ENCODE results near the gene DIS3L2.
"Not testable (repeated sequence)": the region's sequence is repeated elsewhere in the genome, so short reads cannot be mapped to it uniquely, and the experiment has no call there.

DIS3L2 gene

DNA sequence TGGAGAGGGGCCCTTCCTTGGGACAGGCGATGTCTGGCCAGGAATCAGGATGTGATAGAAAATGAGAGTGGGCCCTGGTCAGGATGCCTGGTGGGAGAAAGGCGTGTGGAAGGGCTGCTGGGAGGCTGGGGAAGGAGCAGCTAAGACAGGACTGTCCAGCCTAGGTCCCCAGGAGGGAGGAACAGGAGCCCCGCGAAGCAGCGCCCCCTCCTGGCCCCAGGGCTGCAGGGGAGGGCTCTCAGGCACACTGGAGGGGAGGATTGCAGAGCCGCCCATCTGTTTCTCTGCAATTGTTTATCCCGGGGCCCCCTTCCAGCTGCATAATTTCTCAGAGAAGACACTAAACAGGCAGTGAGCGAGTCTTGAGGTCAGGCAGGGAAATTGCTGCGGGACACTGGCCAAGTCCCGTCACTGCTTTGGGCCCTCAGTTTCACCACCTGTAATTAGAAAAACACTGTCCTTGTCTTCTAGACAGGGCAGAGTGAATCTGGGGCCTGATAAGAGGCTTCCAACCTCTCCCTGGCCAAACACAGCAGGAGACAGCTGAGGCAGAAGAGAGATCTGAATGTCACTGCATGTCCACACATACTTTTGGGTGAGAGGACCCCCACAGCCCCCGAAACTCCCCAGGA is 31.4 kb upstream of the DIS3L2 start:
- no peak for DNase-seq

DNA sequence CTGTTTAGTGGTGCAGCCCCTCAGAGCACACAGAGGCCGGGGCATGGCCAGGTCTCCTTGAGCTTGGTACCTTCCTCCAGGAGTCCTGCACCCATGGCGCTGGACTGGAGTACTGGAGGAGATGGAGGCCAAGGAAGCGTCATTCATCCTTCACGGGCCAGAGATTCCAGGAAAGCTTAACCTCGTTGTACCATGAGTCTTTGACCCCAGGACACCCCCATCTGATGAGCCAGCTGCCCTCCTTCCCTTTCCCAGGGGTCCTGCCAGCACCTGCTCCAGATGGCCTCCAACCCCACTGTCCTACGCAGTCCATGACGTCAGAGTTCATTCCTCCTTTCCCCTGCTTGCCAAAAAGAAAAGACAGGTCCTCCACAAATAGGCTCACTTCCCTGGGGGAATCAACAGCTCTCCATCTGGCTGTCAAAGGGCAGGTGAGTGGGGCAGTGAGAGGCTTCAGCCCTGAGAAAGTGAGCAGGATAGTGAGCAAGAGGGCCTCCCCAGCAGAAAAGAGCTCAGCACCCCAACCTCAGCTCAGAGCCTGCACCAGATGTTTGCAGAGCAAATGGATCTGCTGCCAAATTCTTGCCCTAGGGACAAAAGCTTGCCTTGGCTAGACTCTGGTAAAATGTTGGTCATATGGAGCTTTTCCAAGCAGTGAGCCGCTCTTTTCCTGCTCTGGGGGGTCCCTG is 30.8 kb upstream of the DIS3L2 start:
- DNase-seq, result no peak

DNA sequence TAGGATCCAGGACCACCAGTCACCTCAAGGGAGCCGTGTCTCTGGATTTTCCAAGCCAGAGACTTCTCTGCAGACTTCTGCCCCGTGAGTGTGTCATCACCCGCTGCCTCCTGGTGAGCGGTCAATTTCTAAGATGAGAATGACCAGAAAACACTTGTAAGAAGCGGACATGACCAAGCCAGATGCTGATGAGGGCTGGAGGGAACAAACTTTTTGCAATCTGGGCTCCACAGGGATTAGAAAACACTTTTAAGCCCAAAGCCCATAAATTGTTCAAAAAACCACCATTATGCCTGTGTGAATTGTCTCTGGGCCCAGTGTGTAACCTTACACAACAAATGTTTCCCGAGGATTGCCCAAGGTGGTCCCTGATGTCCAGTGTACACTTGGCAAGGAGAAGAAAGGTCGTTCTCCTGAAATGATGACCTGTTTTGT is 30.0 kb upstream of the DIS3L2 start:
- no peak for DNase-seq

DNA sequence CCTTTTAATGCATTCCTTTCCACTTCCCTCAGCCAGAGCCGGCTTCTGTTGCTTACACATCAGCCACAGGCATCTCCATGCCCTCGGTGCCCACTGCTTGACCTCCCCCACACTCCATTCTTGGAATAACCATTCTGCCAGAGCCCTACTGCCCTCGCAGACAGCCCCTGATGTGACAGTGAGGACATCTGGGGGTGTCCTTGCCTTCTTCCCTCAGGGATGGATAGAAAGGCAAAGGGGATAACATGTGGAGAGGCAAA is 28.9 kb upstream of the DIS3L2 start:
- DNase-seq, result no peak

- no peak for DNase-seq
Observed at GRCh38 chr2:231932985-231933915, 28.3 kb upstream of the DIS3L2 start.

DNA sequence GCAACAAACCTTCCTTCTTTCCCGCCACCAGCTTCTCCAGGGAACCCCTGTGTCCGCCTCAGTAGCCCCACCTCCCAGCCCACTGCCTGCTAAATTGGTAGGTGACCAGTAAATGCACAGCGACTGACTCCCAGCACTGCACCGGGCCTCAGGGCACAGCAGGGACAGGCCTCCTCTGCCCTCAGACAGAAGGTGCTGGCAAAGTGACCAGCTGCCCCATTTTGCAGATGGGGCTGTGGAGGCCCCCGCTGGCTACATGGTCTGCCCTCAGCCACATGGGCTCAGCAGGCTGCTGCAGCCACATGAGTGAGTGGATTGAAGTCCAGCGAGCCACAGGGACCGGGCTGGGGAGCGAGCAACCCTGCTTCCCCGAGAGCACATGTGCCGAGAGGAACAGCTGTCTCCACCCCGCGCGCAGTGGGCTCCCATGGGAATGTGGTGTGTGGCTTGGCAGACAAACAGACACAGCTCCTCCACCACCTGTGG is 27.6 kb upstream of the DIS3L2 start:
- no peak for DNase-seq

DNA sequence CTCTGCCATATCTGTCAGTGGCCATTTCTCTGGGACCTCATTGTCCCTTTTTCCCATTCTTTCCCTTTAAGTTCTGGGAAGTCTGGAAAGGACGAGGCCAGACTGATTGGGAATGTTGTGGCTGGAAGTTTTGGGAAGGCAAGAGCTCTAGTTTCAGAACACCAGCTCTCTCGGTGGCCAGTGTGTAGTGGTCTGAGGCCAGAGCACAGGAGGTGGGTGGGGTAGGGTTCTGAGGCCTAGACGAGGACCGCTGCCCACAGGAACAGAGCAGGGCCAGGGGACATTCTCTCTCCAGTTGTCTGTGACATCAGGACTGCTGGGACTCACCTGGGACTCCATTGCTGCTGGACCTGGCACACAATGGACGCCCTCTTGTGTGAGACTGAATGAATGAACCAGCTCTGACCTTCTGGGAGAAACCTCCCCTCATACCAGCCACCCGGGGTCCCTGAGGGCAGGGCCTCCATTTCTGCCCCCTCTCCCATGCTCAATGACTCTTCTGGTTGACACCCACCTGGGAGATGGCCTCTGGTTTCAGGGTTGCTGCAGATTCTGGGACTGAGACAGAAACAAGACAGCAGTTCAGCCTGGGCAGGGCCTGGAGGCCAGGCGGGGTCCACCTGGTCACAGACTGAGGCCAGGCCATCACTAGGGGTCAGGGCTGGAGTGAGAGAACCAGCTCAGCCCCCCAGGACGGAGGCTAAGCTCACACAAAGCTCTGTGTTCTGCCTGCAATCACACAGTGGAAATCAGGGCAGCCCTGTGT is 26.9 kb upstream of the DIS3L2 start:
- no peak for DNase-seq

GRCh38 chr2:231935207-231935524 is 26.3 kb upstream of the DIS3L2 start:
- no peak for DNase-seq

- DNase-seq, result no peak
Observed at GRCh38 chr2:231935815-231936214, 25.7 kb upstream of the DIS3L2 start.

- no peak for DNase-seq
Observed at GRCh38 chr2:231936491-231936890, 25.0 kb upstream of the DIS3L2 start.

DNA sequence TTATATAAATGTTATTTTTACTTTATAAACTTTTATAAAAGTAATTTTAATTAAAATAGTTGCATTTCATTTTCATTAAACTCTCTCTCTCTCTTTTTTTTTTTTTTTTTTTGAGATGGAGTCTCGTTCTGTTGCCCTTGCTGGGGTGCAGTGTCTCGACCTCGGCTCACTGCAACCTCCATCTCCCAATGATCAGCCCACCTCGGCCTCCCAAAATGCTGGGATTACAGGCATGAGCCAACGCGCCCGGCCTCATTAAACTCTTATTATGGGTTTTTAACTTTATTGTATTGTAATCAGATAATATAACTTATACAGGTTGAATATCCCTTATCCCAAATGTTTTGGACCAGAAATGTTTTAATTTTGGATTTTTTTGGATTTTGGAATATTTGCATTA is 24.5 kb upstream of the DIS3L2 start:
- DNase-seq, result no peak

DNA sequence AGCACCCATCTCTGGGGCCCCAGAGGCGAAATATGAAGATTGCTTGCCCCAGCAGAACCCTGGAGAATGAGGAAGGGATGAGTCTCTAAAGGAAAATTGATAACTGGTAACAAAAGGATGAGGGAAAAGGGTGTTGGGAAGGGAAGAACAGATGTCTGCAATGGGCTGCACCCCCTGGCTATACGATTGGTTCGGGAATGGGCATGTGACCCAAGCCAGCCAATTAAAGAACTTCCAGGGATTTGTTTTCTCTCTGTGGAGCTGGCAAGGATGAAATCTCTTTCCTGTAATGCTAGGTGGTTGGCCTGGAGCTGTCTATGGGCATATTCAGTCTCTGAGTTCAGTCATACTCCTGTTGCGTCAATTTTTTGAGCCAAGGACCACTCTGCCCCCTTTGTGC is 22.5 kb upstream of the DIS3L2 start:
- DNase-seq, result no peak

DNA sequence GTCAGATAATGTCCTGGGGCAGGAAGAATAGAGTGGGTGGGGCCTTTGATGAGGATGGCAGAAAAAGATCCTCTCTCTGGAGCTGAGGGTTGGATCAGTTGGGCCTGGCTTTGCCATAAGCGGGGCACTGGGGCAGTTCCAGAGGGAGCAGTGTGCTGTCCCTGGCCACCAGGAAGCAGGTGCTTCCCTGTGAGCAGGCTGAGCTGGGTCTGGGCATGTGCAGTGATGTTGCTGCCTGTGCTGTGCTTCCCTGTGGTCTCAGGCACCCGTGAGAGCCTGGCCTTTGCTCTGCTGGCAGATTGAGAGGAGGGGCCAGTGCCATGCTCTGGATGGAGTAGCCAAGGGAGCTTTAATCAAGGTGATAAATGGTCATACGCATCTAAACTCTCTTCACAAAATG is 20.7 kb upstream of the DIS3L2 start:
- no peak for DNase-seq

DNA sequence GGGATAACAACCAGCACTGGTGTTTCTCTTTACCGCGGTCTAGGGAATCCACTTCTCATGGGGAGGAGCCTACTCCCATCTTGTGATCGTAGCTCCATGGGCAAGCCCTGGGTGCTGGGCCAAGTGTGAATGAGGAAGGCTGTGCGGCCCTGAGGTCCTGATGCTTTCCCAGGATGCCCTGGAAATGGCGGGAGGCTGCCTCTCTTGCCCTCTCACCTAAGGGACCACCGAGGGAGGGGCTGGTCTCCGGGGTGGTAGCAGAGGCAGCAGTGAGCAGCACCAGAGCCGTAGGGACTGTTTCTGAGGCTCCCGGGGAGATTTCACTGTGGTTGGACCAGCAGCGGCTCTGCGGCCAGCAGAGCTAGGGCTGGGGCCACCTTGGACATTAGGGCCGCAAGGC is 19.8 kb upstream of the DIS3L2 start:
- no peak for DNase-seq

DNA sequence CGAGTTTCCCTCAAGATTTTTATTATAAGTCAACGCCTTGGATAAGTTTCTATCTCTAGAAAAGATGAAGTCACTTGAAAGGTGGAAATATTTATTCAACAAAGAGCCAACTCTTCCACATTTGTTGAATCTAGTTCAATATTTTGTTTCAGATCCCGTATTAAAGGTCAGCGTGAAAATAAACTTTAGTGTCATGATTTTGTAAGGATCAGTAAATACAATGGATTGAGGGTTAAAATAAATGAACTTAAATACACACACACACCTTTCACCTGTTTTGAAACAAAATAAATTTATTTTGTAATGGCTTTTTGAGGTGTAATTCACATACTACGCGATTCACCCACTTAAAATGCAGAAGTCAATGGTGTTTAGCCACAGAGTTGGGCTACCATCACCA is 19.3 kb upstream of the DIS3L2 start:
- no peak for DNase-seq

GRCh38 chr2:231946241-231946814 is 15.2 kb upstream of the DIS3L2 start:
- no peak for DNase-seq

GRCh38 chr2:231947112-231947511 is 14.4 kb upstream of the DIS3L2 start:
- not testable (repeated sequence) for DNase-seq

DNA sequence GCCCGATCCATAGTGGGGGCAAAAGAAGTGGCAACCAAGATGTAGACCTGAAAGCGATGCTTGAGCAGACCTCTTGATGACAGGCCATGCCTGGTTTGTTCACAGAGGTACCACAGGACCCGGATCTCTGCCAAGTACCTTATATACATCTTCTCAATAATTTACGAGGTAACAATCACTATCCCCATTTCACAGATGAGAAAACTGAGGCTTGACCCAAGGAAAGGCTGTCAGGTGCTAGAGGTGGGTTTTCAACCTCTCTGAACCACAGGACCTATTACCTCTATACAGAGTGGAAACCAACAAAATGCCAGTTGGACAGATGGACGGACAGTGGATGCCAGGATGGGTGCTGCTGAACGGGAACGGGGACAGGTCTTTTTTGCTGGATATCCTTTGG is 13.8 kb upstream of the DIS3L2 start:
- no peak for DNase-seq

DNA sequence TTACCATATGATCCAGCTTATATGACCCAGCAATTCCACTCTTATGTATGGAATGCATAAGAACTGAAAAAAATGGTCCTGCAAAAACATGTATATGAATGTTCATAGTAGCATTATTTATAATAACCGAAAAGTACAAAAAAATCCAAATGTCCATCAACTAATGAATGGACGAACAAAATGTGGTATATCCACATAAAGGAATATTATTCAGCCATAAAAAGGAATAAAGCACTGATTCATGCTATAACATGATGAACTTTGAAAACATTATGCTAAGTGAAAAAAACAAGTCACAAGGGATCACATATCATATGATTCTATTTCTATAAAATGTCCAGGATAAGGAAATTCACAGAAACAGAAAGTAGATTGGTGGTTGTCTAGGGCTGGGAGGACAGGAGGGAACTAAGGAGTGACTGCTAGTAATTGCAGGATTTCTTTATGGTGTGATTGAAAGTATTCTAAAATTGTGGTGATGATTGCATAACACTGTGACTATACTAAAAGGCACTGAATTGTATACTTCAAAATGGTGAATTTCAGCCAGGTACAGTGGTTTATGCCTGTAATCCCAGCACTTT is 10.0 kb upstream of the DIS3L2 start:
- DNase-seq, result no peak

DNA sequence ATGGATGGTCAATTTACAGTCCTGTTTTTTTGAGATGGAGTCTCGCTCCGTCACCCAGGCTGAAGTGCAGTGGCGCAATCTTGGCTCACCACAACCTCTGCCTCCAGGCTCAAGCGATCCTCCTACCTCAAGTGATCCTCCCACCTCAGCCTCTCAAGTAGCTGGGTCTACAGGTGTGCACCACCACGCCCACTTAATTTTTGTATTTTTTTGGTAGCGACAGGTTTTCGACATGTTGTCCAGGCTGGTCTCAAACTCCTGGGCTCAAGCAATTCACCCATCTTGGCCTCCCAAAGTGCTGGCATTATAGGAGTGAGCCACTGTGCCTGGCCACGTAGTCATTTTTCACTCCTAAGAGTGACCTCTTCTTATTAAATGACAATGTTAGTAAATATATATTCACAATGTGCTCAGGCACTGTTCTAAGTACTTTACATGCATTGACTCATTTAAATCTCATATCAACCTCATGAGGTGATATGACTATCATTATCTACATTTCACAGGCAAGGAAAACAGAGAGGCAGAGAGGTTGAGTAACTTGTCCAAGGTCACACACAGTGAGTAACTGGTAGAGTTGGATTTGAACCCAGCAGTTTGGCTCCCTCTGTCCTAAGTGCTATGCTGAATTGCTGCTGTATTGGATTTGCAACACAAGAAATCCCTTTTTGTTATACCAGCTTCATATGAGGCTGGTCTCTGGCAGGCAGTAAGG is 5.6 kb upstream of the DIS3L2 start:
- DNase-seq, result no peak

- no peak for DNase-seq
Observed at GRCh38 chr2:231957913-231958763, 3.4 kb upstream of the DIS3L2 start.
